Esophagus squamous epithelium (tissue), 5 donors: ENCODE measurements around the gene C7orf25. TPM values are rescaled to one million over a fixed set of nuclear protein-coding genes. Genes with fewer than 3 reads are reported as not detected.

Experiments used
- DNase-seq: peaks from one replicate; lab custom pipeline; 2025; lab: John Stamatoyannopoulos, UW
- H3K27ac ChIP-seq, 4 donors: fragments of 200-600 bp; sonication (generic); one replicate each; pipeline ENCODE4 v1.5.1; 2016 to 2019; ENCODE audit warnings: mild to moderate bottlenecking in 1 of 4
- H3K27me3 ChIP-seq, 4 donors: fragments of 200-600 bp; sonication (generic); 1 replicate in 3 of 4; 2 replicates in 1 of 4; pipeline versions ENCODE4 v1.5.1 to v1.6.0; 2017 to 2021; ENCODE audit warnings: antibody characterized with exemption in 1 of 4
- H3K36me3 ChIP-seq, 3 donors: fragments of 200-600 bp; sonication (generic); one replicate each; pipeline ENCODE4 v1.5.1; 2016 to 2019
- H3K4me1 ChIP-seq, 3 donors: fragments of 200-600 bp; sonication (generic); one replicate each; pipeline ENCODE4 v1.5.1; 2017 to 2019
- H3K4me3 ChIP-seq, 4 donors: fragments of 200-600 bp; sonication (generic); 1 replicate in 3 of 4; 2 replicates in 1 of 4; pipeline ENCODE4 v1.5.1; 2016 to 2019; ENCODE audit warnings: mild to moderate bottlenecking in 2 of 4, moderate library complexity in 1 of 4
- H3K9me3 ChIP-seq, 3 donors: fragments of 200-600 bp; sonication (generic); one replicate each; pipeline ENCODE4 v1.5.1; 2016 to 2019
- CTCF ChIP-seq, 6 experiments: fragments of 450-650 bp in 4 of 6; fragments of 200-600 bp in 2 of 6; sonication (generic) in 2 of 6; IDR thresholded peaks; one replicate each; pipeline ENCODE4 v1.5.1; 2016 to 2019; ENCODE audit warnings: antibody characterized with exemption in 6 of 6, mild to moderate bottlenecking in 4 of 6, moderate library complexity in 4 of 6
- POLR2A ChIP-seq, 4 donors: fragments of 450-650 bp; IDR thresholded peaks; one replicate each; pipeline ENCODE4 v1.6.1; 2017; ENCODE audit warnings: antibody characterized with exemption in 4 of 4, mild to moderate bottlenecking in 4 of 4, moderate library complexity in 3 of 4
- WGBS, 2 donors: methylation state at CpG; one replicate each; pipeline ENCODE4 v1.1.5; 2018; 5-methylcytosine and 5-hydroxymethylcytosine counted together
- intact Hi-C: fragments of 100-400 bp; cut with DNase I; formaldehyde crosslinking; loops from one replicate; pipeline ENCODE4 v1.15.0; 2022
- total RNA-seq, 4 donors: library from RNA; depleted of rRNA; stranded (reverse); fragments of >200 nt; gene quantifications; one replicate each; pipeline ENCODE4 v1.1.0, GENCODE V29; 2016
- donor health status: DM: yes; HTN: yes; CAD: no.

C7orf25 gene
- total RNA-seq, 4 donors from 2014 or later = 4.8 to 8.9 (median 7.0) TPM

- Histone ChIP-seq H3K27me3 (no peaks in the 10 kb centered on the region), H3K27ac (no peak overlapping the region), H3K36me3 (no peaks in the 10 kb centered on the region), H3K4me1 (no peaks in the 10 kb centered on the region), H3K9me3 (no peaks in the 10 kb centered on the region), H3K4me3 (no peak overlapping the region)
- 79% methylated on average over 2 to 4 of the region's 4 CpGs for WGBS, 2 donors
- no peak for TF ChIP-seq POLR2A (IDR thresholded peaks at IDR 0.05)
- no peak for DNase-seq
- intact Hi-C loops = no loop called here
Observed at GRCh38 chr7:42953994-42954393, 42.1 kb upstream of the C7orf25 start.

- Histone ChIP-seq H3K36me3 (no peaks in the 10 kb centered on the region), H3K4me3 (no peak overlapping the region), H3K9me3 (no peaks in the 10 kb centered on the region), H3K27me3 (no peaks in the 10 kb centered on the region), H3K4me1 (no peaks in the 10 kb centered on the region), H3K27ac (no peak overlapping the region)
- intact Hi-C loops = no loop called here
- DNase-seq = no peak
- 68 to 75% methylated on average over 4 of the region's 4 CpGs for WGBS, 2 donors
- no peak for TF ChIP-seq CTCF (IDR thresholded peaks at IDR 0.05)
- TF ChIP-seq POLR2A (IDR thresholded peaks at IDR 0.05) = no peak
Observed at GRCh38 chr7:42952328-42952727, 40.5 kb upstream of the C7orf25 start.

GRCh38 chr7:42950417-42950816 lies 38.5 kb upstream of the C7orf25 start:
- Histone ChIP-seq H3K4me1 (no peaks in the 10 kb centered on the region), H3K27ac (no peak overlapping the region), H3K4me3 (no peak overlapping the region), H3K27me3 (no peaks in the 10 kb centered on the region), H3K9me3 (no peaks in the 10 kb centered on the region), H3K36me3 (no peaks in the 10 kb centered on the region)
- no peak for TF ChIP-seq CTCF (IDR thresholded peaks at IDR 0.05)
- TF ChIP-seq POLR2A (IDR thresholded peaks at IDR 0.05) = no peak
- no peak for DNase-seq
- intact Hi-C loops = no loop called here
- 58 to 76% methylated on average over 3 of the region's 3 CpGs for WGBS, 2 donors

- H3K36me3 ChIP-seq = no peaks in the 10 kb centered on the region
- no peak for TF ChIP-seq POLR2A (IDR thresholded peaks at IDR 0.05)
- no peak for TF ChIP-seq CTCF (IDR thresholded peaks at IDR 0.05)
- H3K27me3 ChIP-seq = no peaks in the 10 kb centered on the region
- no peak overlapping the region for H3K27ac ChIP-seq
- H3K9me3 ChIP-seq = no peaks in the 10 kb centered on the region
- no peaks in the 10 kb centered on the region for H3K4me1 ChIP-seq
- intact Hi-C loops = loop anchor here (10.0 kb wide), 1 partner anchor 167 kb away; the partner anchor contains the start of gene HECW1
- no peak overlapping the region for H3K4me3 ChIP-seq
- DNase-seq = no peak
- WGBS, 2 donors = 67 to 76% methylated on average over 2 of the region's 2 CpGs
Observed at GRCh38 chr7:42947521-42947920, 35.7 kb upstream of the C7orf25 start.

GRCh38 chr7:42946627-42946950 lies 34.7 kb upstream of the C7orf25 start:
- DNase-seq = no peak
- no peak overlapping the region for H3K4me3 ChIP-seq
- 88 to 100% methylated on average over 2 of the region's 2 CpGs for WGBS, 2 donors
- no peaks in the 10 kb centered on the region for H3K4me1 ChIP-seq
- H3K9me3 ChIP-seq = no peaks in the 10 kb centered on the region
- no peaks in the 10 kb centered on the region for H3K27me3 ChIP-seq
- H3K27ac ChIP-seq = no peak overlapping the region
- H3K36me3 ChIP-seq = no peaks in the 10 kb centered on the region
- intact Hi-C loops = loop anchor here (10.0 kb wide), 1 partner anchor 168 kb away; the partner anchor contains the start of gene HECW1
- TF ChIP-seq CTCF (IDR thresholded peaks at IDR 0.05) (no peak), POLR2A (IDR thresholded peaks at IDR 0.05) (no peak)
